NCI-H82 treated with DMSO at 0.1 percent for 48 hours (cell line): Measurements from ENCODE around the gene RBBP8NL.
"Not testable (repeated sequence)": the region's sequence is repeated elsewhere in the genome, so short reads cannot be mapped to it uniquely, and the experiment has no call there.

ENCODE experiments used
- DNase-seq: peaks from one replicate; lab custom pipeline; 2025; ENCODE audit not compliant: unreplicated experiment; lab: John Stamatoyannopoulos, UW

The RBBP8NL gene

DNA sequence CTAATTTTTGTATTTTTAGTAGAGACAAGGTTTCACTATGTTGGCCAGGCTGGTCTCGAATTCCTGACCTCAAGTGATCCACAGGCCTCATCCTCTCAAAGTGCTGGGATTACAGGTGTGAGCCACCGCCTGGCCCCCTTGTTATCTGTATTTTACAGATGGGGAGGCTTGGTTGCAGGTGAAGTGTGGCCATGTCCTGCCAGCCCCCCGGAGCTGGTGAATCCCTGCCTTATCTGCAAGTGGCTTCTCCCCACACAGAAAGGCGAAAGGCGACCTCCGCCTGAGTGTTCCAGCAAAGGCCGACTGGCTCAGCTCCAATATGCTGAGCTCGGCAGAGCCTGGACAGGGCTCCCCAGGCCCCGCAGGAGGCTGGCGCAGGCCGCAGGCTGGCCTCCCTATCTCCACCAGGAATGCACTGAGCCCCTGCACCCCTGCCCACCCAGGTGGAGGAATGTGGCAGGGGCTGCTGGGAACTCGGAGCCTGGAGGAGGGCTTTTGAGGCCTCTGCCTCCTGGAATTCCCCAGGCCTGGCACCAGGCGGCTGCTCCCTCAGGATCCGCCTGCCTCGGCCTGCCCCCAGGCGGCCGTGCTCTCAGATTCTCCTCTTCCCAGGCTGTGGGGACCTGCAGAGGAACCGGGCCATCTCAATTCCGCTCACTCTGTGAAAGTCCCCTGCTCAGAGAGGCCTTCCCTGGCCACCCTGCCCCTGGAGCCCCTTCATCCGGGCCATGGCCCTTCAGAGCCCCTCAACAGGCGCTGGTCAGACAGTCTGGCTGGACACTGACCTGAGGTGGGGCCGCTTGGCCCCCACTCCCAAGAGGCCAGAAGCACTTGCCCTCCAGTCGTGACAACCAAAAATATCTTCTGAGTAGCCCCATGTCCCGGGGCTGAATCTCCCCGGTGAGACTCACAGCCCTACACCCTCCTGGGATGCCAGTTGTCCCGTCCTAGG, 51.0 kb downstream of the RBBP8NL start:
- DNase-seq = no peak

DNA sequence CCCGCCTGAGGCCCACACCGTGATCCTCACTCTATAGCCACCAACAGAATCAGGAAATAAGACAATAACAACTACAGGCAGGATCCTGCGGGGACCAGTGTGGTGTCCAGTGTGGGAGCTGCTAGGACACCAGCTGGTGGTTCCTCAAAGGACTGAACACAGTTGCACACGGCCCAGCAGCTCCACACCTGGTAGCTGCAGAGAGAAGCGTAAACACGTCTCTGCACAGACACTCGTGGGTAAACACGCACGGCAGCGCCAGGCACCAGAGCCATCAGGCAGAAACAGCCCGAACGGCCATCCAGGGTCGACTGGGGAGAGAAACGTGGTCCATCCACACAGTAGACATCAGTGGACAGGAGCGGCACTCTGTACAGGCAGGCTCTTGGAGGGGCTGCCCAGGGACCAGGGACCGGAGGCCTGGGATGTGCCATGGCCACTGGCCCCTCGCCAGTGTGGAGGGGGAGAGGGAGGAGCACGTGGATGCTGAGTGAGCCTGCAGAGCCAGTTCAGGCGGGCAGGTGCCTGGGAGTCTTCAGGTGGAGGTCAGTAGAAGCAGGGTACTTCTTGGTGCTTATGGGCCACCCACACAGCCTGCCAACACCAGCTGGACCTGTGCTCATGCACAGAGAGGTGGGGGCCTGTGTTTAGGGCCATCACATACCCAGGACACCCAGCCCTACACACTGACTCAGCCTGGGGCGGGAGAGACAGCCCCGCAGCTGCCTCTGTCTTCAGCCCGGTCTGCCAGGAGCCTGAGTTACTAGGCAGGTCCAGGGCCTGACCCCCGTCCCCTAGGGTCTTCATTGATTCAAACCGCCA, 52.8 kb downstream of the RBBP8NL start:
- DNase-seq = no peak

DNA sequence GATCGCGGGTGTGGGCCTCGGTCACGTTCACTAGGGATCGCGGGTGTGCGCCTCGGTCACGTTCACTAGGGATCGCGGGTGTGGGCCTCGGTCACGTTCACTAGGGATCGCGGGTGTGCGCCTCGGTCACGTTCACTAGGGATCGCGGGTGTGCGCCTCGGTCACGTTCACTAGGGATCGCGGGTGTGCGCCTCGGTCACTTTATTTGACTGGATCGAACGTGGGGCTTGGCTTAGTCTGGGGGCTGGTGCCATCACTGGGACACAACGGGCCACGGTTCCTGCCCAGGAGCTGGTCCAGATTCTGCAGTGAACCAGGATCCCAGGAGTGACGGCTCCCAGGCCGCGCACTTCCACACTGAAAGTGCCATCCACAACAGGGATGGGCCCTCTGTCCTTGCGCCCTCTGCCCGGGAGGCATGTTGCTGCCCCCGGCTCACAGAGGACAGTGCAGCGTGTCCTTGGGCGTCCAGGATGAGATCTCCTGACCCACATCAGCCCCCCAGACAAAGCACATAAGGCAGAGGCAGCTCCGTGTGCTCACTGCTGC, 53.6 kb downstream of the RBBP8NL start:
- DNase-seq = not testable (repeated sequence)

DNA sequence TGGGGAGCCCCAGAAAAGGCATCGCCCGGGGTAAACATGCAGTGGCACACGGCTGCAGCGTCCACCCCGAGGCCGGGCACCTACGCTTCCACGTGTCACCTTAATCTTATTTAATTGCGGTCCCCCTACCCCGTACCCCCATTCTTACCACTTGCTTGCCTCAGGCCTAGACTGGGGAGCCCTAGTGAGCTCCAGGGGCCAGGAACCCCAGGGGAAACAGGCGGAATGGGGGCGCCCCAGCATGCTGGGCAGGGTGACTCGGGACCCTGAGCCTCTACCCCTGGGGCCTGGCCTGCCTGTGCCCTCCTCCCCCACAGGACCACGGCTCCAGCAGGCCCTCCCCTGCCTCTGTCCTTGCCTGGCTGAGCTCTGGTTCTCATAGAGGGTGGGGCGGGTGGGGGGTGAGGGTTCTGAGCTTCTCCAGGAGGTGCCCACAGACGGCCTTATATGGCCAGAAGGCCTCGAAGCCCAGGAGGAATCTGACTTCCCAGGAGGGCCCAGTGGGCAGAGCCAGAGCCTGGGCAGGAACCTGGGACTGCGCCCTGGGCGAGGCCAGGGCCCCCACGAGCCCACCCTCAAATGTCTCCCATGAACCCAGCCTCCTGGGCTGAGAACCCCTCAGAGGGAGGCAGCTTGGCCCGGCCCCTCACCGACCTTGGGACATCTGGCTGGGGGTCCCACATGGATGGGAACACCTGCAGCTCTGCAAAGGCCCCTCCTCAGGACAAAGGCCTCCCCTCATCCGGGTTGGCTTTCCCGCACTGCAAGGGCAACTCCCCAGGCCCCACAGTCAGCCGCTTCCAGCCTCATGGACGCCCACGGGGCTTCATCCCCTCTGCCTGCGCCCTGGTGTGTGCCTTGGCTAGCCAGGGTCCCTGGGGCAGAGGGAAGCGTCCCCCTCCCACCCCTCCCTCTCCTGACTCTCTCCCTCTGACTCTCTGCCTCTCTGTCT, 55.0 kb downstream of the RBBP8NL start:
- DNase-seq = no peak

DNA sequence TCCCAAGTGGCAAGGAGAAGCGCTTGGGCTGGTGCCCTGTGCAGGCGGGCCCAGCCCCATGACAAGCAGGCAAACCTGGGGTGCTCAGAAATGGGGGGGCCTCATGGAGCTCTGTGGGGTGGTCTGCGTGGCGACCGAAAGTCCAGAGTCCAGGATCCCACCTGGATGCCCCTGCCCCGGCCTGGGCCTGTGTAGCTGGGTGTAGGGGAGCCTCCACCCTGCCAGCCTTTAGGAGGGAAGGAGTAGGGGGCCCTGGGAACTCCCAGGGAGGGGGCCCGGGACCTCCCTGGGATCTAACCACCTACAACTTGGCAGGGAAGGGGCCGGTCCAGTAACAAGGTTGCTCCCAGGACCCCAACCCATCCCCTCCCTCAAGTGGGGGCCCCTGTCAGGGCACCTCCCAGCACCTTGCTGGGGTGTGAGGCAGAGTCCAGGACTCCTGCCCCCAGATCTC, 55.7 kb downstream of the RBBP8NL start:
- DNase-seq = no peak

DNA sequence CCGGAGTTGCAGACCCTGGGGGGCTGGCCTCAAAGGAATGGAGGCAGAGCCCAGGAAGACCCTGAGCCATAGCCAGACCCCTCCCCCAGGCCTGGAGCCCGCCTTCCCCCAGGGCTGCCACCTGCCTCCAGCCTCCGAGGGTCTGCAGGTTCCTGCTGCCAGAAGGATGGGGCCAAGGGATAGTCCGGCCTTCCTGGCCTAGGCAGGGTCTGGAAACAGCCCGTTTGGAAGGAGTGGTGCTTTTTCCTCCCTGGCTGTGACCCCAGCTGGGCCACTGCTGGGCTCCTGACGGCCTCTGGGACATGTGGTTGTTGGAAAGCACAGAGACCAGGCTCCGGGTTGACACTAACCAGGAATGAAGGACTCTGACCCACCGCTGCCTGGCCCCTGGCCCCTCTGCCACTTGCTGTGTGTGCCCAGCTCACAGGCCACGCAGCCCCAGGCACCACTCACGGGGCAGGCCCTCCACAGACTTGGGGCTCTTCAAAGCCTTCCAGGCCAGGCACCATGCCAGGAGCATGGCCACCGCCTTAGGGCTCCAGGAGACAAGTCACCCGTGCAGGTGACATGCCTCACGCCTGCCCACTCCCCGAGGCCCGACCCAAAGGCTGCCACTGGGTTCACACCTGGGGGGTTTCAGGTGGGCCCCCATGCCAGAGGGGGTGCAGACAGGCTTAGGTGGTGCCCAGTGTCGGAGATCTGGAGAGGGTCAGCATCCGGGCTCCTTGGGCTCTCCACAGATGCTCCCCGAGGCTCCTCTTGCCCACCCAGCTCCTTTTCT, 56.3 kb downstream of the RBBP8NL start:
- no peak for DNase-seq

DNA sequence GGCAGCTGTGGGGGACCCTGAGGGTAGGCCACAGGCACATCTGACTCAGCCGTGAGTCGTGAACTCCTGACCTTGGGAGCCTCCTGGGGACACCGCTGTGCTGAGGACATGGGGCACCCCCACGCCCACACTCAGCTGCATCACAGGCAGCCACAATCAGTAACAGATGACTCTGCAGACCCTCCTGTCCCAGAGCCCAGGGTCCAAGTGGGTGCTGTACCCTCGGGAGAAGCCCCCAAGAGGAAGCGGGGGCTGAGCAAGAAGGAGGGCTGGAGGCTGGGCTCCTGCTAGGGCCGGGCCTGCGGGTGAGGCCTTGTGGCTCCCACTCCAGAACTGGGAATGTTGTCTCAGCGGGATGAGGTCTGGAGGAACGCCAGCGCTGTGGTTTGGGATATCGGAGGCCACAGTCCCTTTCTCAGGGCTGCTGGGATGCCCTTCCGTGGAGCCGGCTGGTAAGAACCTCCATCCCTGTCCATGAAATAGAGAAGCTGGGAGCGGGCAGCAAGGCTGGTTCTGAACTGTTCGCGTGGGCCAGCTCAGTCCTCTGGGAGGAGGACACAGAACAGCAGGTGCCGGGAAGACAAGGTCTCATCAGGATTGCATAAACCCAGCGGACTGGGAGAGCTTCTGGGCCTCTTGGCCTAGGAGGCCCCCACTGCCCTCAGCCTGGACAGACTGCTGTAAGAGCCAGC, 57.1 kb downstream of the RBBP8NL start:
- no peak for DNase-seq

DNA sequence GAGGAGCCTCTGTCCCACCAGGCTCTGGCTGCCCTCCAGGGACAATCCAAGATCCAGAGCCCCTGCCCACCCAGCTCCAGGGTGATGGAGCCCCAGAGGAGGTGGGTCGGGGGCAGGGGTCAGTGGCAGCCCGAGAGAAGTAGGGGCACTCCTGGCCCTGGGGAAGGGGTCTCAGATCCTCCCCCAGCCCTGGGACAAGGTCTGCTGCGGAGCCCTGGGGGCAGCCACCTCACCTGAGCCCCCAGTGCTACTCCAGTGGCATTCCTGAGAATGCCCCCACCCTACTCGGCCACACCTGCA, 57.6 kb downstream of the RBBP8NL start:
- DNase-seq = no peak

DNA sequence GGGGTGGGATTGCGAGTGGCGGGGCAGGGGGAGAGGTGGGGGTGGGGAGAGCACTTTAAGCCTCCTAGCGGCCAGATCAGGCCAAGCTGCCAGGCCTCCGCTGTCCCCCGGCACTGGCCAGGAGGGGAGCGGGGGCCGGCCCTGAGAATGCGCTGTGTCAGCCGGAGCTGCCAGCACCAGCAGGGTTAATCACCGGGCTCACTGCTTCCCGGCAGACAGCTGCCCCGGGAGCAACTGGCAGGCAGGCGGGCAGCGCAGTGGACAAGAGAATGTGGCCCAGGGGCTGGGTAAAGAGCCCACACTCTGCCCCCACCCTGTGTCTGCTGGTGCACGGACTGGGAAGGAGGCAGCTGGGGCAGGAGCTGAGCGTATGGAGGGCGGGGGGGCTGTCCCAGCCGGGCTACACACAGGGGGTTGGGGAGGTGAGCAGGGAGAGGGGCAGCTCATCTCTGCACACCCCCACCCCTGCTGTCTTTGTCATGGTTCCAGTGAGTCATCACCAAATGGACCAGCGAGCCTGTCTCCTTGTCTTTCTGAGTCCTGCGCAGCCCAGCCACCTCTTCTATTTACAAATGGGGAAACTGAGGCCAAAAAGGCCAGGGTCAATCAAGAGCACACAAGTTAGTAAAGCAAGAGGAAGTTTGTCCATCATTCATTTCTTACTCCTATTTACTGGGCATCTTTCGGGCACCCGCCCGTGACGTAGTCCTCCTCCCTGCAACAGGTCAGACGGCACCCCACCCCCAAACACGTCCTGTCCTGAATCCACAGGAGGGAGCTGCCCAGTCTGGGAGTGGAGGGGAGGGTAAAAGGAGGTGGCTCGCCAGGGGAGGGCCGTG, 58.1 kb downstream of the RBBP8NL start:
- no peak for DNase-seq

DNA sequence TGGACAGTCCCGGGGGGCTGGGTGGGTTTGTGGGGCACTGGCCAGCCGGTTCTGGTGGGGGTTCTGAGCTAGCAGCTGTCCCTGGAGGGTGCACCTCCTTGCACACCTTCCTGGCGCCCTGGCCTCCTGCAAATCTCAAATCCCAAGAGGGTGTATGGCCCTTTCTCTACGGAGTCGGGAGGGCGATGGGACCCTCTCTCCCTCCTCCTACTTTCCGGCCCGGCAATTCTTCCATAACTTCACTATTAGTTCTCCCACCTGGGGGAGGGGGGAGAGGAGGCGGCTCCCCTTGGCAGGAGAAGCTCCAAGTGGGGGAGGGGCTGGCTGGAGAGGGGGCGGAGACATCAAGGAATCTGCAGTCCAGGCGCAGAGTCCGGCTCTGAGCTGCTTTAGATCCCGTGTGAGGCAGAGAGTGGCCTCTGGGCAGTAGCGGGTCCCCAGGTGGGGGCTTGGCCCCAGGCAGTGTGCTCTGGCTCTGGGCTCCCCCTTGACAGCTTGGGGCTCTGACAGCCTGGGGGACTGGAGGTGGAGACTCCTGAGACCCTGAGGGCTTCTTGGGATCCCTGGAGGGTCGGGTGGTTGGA, 58.9 kb downstream of the RBBP8NL start:
- DNase-seq = peak; percentile 27

DNA sequence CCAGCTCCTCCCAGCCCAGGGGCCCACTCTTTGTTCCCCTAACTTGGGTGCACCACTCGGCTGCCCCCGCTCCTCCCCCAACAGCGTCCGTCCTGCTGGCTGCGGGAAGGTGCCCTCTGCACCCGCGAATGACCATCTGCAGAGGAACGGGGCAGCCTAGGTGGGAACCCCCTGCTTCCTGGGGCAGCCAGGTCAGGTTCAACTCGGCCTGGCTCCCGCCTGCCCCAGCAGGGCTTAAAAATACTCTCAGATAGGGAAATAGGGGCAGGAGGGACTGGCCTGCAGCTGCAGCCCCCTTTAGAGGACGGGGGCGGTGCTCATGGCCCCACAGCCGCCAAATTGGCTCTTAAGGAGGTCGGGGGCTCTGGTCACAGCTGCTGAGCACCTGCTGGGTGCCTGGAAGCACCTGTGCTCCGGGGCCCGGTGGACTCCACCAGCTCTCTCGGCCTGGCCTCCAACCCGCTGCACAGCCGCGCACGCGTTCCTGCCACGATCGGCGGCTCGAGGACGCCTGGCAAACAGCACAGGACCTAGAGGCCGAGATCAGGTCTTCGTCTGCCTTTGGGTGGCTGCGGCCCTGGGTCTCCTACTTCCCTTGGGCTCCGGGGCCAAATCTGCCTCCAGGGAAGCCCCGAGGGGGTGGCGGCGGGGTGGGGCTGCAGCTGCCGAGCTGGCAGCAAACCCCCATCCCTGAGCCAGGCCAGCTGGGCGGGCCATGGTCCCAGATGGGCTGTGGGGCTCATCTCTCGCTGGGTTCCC, 59.5 kb downstream of the RBBP8NL start:
- no peak for DNase-seq

DNA sequence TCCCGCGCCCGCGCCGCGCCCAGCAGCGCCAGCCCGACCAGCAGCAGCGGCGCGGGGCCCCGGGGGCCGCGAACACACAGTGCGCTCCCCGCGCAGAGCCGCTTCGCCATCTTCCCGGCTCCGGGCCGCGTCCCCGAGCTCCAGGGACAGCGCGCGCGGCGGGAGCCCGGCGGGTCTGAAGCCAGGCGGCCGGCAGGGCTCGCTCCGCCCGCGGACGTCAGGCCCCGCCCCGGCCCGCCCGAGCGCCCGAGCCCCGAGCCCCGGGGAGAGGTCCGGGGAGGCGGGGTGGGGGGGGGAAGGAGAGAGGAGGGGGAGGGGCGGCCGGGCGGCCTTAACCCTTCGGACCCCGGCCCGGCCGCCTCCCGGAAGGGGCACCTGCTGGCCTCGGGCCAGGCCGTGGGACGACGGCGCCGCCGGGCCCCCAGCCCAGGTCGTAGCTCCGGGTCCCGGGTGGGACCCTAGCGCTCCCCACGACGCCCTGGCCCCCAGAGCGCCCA, 60.2 kb downstream of the RBBP8NL start, which contains the start of gene LAMA5:
Gene LAMA5 (minus strand): TSS at position 177 of the 497 bp plus-strand sequence. CDS start 67 bp downstream, at position 110.
- no peak for DNase-seq

DNA sequence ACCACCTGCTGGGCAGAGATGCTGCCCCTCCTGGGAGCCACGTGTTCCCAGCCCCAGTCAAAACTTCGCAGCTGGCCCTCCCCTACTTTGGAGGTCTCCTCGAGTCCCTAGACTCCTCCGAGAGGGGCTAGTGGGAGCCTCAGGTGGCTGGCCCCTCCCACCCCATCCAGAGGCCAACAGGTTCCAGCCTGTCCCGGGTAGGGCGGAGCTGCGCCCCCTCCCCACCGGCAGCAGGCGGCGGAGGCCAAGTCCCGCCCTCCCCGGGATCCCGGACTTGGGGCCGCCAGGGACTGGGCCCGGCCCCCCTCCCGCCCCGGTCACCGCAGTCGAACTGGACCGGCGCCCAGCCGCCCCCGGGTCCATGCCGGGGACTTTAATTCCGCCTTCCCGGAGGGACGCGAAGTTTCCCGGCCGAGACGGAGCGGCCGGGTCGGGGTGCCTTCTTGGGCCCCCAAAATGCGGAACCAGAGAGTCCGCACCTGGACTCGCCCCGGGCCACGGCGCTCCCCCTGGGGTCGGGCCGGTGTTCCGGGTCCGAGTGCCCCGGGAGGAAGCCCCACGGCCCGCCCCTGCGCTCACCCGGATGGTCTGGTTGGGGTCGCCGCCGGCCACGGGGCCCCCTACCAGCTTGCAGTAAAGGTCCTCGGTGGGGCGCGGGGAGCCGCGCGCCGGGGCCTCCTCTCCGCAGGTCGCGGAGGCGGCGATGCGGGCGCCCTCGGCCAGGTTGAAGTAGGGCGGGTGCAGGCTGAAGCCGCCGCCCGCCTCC, 60.8 kb downstream of the RBBP8NL start:
- no peak for DNase-seq

DNA sequence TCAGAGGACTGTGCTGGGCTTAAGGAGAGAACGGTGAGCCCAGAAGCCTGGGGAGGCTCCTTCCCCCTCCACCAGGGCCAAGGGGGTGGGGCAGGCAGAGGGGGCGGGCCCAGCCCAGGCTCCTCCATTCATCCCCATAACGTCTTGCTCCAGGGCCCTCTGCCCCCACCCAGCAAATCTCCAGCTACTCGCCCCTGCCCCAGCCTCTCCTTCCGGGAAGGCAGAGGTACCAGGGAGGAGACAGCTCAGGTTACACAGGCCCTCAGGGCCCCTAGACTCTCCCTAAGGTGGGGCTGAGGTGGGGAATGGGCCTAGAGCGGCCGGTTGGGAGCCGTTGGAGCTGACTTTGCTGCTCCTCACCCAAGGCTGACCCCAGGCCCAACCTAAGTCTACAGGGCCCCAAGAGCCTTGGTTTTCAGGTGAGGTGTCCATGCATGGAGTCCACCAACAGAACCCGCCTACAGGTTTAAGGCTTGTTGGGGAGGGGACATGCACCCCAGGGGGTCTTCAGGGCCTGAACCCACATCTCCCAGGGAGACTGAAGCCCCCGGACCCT, 61.4 kb downstream of the RBBP8NL start:
- no peak for DNase-seq

DNA sequence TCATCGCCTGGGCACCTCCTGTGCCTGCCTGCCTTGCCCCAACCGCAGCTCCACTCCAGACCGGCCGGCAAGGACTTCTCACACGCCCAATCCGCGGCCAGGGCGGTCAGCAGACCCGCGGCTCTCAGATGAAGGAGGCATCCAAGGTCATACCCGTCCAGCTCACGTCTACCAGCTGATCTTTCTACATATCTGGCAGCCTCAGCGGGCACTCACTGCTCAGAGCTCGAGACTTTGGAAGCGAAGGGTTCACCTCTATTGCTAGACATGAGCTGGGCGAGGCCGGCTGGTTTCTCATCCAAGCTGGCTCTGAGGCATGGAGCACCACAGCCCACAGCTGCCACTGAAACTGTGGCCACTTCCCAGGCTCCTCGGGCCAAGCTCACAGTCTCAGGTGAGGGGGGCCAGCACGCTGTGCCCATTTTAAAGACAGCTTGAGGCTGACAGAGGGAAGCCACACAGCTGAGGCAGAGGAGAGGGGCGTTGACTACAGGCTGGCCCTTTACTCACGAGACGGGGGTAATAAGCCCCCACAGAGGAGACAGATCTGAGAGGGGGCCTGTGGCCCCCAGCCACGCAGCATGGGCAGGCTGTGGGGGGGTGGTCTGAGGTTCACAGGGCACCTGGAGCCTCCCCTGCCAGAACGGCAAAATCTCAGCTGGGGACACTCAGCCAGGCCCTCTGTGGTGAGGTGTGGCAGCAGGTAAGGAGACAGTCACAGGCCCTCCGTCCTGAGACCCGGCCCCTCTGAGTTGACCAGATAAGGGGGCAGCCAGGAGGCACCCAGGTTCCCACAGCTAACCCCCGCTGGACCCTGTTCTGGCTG, 62.2 kb downstream of the RBBP8NL start:
- no peak for DNase-seq
